ENCODE results near the gene PLPPR2.
"Not testable (repeated sequence)": the region's sequence is repeated elsewhere in the genome, so short reads cannot be mapped to it uniquely, and the experiment has no call there.

Gene PLPPR2

GRCh38 chr19:11401808-11402543 is 46.7 kb downstream of the PLPPR2 start:
- DNase-seq = no peak

GRCh38 chr19:11404588-11405222 is 49.5 kb downstream of the PLPPR2 start:
- DNase-seq = no peak

- peak; percentile 27 for DNase-seq
Observed at GRCh38 chr19:11405846-11406643, 50.8 kb downstream of the PLPPR2 start.

- not testable (repeated sequence) for DNase-seq
Observed at GRCh38 chr19:11406703-11407236, 51.5 kb downstream of the PLPPR2 start.

- DNase-seq = no peak
Observed at GRCh38 chr19:11408591-11408990, 53.4 kb downstream of the PLPPR2 start.

GRCh38 chr19:11410682-11411081 is 55.5 kb downstream of the PLPPR2 start:
- DNase-seq = no peak

GRCh38 chr19:11414544-11414943 is 59.3 kb downstream of the PLPPR2 start:
- no peak for DNase-seq
